Measurements from ENCODE around the gene MAP3K7. TPM values are rescaled to one million over a fixed set of nuclear protein-coding genes. Genes with fewer than 3 reads are reported as not detected.

The MAP3K7 gene
- total RNA-seq, 1 experiment from 2014 or later: 26.6 TPM

DNA sequence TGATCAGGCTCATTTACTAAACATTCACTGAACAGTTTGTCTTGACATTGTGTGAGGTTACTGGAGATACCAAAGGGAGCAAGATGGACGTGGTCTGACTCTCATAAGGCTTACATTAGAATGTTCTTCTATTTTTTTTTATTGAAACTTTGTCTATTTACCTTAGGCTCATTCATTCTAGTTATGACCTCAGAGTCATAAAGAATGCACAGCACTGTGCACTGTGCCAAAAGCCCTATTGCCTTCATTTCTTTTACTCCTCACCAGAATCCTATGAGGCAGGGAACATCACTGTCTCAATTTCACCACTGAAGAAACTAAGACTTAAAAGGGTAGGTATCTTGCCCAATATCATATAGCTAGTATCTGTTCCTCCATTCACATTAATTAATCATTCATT, 94.5 kb downstream of the MAP3K7 start:
- no peak overlapping the region for H3K4me2 ChIP-seq (ENCODE audit: low read length)
- H3K9me3 ChIP-seq (ENCODE audit: control insufficient read depth in 1 of 2, insufficient read depth in 1 of 2, low read depth in 1 of 2, low read length in 2 of 2): no peaks in the 10 kb centered on the region
- TF ChIP-seq RAD21 (IDR thresholded peaks at IDR 0.05; ENCODE audit: low read depth) (no peak), EGR1 (IDR thresholded peaks at IDR 0.05; ENCODE audit: low read depth) (no peak), POLR2A (IDR thresholded peaks at IDR 0.05; ENCODE audit: borderline replicate concordance, extremely low read depth, insufficient read depth, insufficient read length) (no peak), CBX3 (IDR thresholded peaks at IDR 0.05; ENCODE audit: low read depth) (no peak), SRF (IDR thresholded peaks at IDR 0.05; ENCODE audit: low read depth) (no peak), ZNF274 (IDR thresholded peaks at IDR 0.05; ENCODE audit: low read depth, low read length) (no peak), SIN3A (IDR thresholded peaks at IDR 0.05; ENCODE audit: low read depth) (no peak), ZFX (IDR thresholded peaks at IDR 0.05) (no peak), SP1 (IDR thresholded peaks at IDR 0.05; ENCODE audit: low read depth) (no peak), EZH2phosphoT487 (IDR thresholded peaks at IDR 0.05; ENCODE audit: borderline replicate concordance) (no peak), EZH2 (IDR thresholded peaks at IDR 0.05) (no peak), YY1 (IDR thresholded peaks at IDR 0.05; ENCODE audit: extremely low read depth, insufficient replicate concordance, low read depth, low read length) (no peak), POLR2AphosphoS5 (IDR thresholded peaks at IDR 0.05; ENCODE audit: low read depth, low read length) (no peak), FOSL1 (IDR thresholded peaks at IDR 0.05; ENCODE audit: low read depth) (no peak)
- TF ChIP-seq, protein P1, sequence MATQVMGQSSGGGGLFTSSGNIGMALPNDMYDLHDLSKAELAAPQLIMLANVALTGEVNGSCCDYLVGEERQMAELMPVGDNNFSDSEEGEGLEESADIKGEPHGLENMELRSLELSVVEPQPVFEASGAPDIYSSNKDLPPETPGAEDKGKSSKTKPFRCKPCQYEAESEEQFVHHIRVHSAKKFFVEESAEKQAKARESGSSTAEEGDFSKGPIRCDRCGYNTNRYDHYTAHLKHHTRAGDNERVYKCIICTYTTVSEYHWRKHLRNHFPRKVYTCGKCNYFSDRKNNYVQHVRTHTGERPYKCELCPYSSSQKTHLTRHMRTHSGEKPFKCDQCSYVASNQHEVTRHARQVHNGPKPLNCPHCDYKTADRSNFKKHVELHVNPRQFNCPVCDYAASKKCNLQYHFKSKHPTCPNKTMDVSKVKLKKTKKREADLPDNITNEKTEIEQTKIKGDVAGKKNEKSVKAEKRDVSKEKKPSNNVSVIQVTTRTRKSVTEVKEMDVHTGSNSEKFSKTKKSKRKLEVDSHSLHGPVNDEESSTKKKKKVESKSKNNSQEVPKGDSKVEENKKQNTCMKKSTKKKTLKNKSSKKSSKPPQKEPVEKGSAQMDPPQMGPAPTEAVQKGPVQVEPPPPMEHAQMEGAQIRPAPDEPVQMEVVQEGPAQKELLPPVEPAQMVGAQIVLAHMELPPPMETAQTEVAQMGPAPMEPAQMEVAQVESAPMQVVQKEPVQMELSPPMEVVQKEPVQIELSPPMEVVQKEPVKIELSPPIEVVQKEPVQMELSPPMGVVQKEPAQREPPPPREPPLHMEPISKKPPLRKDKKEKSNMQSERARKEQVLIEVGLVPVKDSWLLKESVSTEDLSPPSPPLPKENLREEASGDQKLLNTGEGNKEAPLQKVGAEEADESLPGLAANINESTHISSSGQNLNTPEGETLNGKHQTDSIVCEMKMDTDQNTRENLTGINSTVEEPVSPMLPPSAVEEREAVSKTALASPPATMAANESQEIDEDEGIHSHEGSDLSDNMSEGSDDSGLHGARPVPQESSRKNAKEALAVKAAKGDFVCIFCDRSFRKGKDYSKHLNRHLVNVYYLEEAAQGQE (IDR thresholded peaks at IDR 0.05; ENCODE audit: low read depth): no peak
- TF ChIP-seq, protein P2, sequence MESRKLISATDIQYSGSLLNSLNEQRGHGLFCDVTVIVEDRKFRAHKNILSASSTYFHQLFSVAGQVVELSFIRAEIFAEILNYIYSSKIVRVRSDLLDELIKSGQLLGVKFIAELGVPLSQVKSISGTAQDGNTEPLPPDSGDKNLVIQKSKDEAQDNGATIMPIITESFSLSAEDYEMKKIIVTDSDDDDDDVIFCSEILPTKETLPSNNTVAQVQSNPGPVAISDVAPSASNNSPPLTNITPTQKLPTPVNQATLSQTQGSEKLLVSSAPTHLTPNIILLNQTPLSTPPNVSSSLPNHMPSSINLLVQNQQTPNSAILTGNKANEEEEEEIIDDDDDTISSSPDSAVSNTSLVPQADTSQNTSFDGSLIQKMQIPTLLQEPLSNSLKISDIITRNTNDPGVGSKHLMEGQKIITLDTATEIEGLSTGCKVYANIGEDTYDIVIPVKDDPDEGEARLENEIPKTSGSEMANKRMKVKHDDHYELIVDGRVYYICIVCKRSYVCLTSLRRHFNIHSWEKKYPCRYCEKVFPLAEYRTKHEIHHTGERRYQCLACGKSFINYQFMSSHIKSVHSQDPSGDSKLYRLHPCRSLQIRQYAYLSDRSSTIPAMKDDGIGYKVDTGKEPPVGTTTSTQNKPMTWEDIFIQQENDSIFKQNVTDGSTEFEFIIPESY (IDR thresholded peaks at IDR 0.05; ENCODE audit: extremely low read depth, insufficient replicate concordance, low read length): no peak
- TF ChIP-seq, protein P3, sequence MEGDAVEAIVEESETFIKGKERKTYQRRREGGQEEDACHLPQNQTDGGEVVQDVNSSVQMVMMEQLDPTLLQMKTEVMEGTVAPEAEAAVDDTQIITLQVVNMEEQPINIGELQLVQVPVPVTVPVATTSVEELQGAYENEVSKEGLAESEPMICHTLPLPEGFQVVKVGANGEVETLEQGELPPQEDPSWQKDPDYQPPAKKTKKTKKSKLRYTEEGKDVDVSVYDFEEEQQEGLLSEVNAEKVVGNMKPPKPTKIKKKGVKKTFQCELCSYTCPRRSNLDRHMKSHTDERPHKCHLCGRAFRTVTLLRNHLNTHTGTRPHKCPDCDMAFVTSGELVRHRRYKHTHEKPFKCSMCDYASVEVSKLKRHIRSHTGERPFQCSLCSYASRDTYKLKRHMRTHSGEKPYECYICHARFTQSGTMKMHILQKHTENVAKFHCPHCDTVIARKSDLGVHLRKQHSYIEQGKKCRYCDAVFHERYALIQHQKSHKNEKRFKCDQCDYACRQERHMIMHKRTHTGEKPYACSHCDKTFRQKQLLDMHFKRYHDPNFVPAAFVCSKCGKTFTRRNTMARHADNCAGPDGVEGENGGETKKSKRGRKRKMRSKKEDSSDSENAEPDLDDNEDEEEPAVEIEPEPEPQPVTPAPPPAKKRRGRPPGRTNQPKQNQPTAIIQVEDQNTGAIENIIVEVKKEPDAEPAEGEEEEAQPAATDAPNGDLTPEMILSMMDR (IDR thresholded peaks at IDR 0.05 in 2 of 3, conservative IDR thresholded peaks at IDR 0.05 in 1 of 3; ENCODE audit: borderline replicate concordance in 1 of 3, insufficient read depth in 1 of 3, low read depth in 2 of 3, low read length in 2 of 3): no peak
- no peak overlapping the region for H3K4me3 ChIP-seq (replicated peaks in 1 of 2; ENCODE audit: low read depth in 1 of 2, low read length in 2 of 2)
- intact Hi-C loops (cut with micrococcal nuclease): no loop called here
- no peaks in the 10 kb centered on the region for H3K27me3 ChIP-seq (ENCODE audit: insufficient read depth, low read length)
- 0 out of 2 replicates have a peak, but pooled peaks cover 3% of the 10 kb centered on the region for H3K9me2 ChIP-seq (ENCODE audit: insufficient read depth)
- H2AFZ ChIP-seq (ENCODE audit: low read depth, low read length, poor library complexity, severe bottlenecking): no peak overlapping the region
- H3K9ac ChIP-seq (ENCODE audit: low read length): no peak overlapping the region
- no TSS peak for BruUV-seq (replicated peaks)
- CTCF ChIA-PET: no interaction called here
- ATAC-seq (no peak), DNase-seq (ENCODE audit: low read depth, low spot score) (no peak)
- H3K4me1 ChIP-seq (ENCODE audit: control insufficient read depth in 1 of 2, insufficient read depth in 2 of 2, low read length in 2 of 2): no peaks in the 10 kb centered on the region
- no peaks in the 10 kb centered on the region for H3K79me2 ChIP-seq (ENCODE audit: insufficient read depth, low read length)
- H3K27ac ChIP-seq (ENCODE audit: low read depth, low read length): no peak overlapping the region
- POLR2A ChIA-PET: no interaction called here
- H4K20me1 ChIP-seq (ENCODE audit: insufficient read depth): no peaks in the 10 kb centered on the region
- RAD21 ChIA-PET (ENCODE audit: low non-redundant PET in 1 of 2, low total read pairs in 2 of 2, uncharacterized antibody in 2 of 2, unreplicated experiment in 2 of 2): no interaction called here
- no peaks in the 10 kb centered on the region for H3K36me3 ChIP-seq (ENCODE audit: control insufficient read depth in 1 of 2, insufficient read depth in 2 of 2, low read length in 2 of 2)

Data from HCT116 (cell line).